ENCODE measurements around the gene POLDIP3.
A peak's percentile ranks its signal among the peaks of the same experiment; 100 is the strongest.
"Not testable (repeated sequence)": the region's sequence is repeated elsewhere in the genome, so short reads cannot be mapped to it uniquely, and the experiment has no call there.

The POLDIP3 gene

DNA sequence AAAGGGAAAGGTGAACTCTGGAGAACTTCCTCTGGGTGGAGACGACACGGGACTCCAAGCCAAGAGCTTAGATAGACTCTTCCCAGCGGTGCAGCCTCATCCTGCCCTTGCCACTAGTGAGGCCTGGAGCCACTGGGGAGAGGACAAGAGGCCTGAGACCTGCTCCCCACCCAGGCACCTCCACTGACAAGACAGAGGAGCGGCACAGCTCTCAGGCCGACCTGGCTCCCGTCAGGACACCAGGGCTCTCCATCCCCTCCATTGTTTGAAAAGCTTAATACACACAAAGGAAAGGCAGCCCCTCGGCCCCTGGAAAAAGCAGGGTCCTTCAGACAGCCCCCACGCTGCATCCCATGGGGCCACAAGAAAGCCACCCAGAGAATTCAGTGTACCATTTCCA lies 29.6 kb downstream of the POLDIP3 start:
- Histone ChIP-seq H3K9me3 (no peaks in the 10 kb centered on the region), H3K36me3 (peaks cover 63% of the 10 kb centered on the region), H3K4me1 (no peaks in the 10 kb centered on the region), H3K4me3 (ENCODE audit: low read depth, low read length) (no peak overlapping the region), H3K27me3 (no peaks in the 10 kb centered on the region)
- TF ChIP-seq, protein P1, sequence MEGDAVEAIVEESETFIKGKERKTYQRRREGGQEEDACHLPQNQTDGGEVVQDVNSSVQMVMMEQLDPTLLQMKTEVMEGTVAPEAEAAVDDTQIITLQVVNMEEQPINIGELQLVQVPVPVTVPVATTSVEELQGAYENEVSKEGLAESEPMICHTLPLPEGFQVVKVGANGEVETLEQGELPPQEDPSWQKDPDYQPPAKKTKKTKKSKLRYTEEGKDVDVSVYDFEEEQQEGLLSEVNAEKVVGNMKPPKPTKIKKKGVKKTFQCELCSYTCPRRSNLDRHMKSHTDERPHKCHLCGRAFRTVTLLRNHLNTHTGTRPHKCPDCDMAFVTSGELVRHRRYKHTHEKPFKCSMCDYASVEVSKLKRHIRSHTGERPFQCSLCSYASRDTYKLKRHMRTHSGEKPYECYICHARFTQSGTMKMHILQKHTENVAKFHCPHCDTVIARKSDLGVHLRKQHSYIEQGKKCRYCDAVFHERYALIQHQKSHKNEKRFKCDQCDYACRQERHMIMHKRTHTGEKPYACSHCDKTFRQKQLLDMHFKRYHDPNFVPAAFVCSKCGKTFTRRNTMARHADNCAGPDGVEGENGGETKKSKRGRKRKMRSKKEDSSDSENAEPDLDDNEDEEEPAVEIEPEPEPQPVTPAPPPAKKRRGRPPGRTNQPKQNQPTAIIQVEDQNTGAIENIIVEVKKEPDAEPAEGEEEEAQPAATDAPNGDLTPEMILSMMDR (IDR thresholded peaks at IDR 0.05; ENCODE audit: low read depth, low read length) = no peak
- no peak for DNase-seq

DNA sequence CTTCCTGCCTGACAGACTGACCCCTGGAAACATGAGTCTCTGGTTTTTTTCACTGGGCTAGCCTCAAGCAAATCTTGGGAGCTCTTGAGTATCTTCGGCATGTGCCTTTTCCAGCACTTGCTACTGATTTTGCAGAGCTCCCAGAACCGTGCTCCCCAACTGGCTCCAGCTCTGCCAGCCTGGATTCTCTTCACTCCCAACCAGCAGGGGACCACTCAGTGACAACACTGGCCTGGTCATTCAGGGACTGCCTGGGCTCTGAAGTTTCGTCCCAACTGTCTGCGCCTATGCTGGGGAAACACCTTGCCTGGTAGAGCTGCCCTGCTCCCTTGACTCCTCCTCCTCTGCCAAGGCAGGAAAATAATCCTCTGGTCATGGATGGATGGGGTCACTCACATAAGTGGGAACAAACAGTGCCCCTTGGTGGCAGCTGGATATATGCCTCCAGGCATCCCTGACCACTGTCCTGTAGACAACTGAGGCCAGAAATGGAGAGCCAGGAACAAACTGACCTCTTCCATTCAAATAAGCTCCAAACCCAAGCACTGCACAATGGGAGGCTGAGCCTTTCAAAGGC lies 30.2 kb downstream of the POLDIP3 start:
- H3K4me1 ChIP-seq = no peaks in the 10 kb centered on the region

DNA sequence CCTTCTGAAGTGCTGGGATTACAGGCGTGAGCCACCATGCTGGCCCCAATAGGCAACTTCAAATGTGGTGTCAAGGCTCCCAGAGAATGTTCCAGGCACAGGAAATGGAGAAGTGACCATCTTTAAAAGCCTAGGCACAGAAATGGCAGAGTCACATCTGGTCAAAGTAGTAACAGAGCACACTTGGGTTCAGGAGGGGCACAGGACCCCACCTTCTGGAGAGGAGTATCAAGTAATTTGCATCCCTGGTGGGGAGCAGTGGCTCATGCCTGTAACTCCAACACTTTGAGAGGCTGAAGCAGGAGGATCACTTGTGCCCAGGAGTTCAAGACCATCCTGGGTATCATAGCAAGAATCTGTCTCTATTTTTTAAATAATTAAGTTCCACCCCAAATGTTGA lies 31.7 kb downstream of the POLDIP3 start:
- no peak overlapping the region for H3K4me3 ChIP-seq (ENCODE audit: low read depth, low read length)
- DNase-seq = no peak
- no peaks in the 10 kb centered on the region for H3K4me1 ChIP-seq
- H3K27me3 ChIP-seq = no peaks in the 10 kb centered on the region
- TF ChIP-seq, protein P1 (IDR thresholded peaks at IDR 0.05; ENCODE audit: low read depth, low read length) = no peak
- peaks cover 61% of the 10 kb centered on the region for H3K36me3 ChIP-seq
- H3K9me3 ChIP-seq = no peaks in the 10 kb centered on the region

More for the DNA sequence above, 30.2 kb downstream of the POLDIP3 start:
- H3K4me3 ChIP-seq (ENCODE audit: low read depth, low read length) = no peak overlapping the region
- H3K27me3 ChIP-seq = no peaks in the 10 kb centered on the region
- no peaks in the 10 kb centered on the region for H3K9me3 ChIP-seq
- TF ChIP-seq, protein P1 (IDR thresholded peaks at IDR 0.05; ENCODE audit: low read depth, low read length) = no peak
- no peak for DNase-seq
- peaks cover 61% of the 10 kb centered on the region for H3K36me3 ChIP-seq

DNA sequence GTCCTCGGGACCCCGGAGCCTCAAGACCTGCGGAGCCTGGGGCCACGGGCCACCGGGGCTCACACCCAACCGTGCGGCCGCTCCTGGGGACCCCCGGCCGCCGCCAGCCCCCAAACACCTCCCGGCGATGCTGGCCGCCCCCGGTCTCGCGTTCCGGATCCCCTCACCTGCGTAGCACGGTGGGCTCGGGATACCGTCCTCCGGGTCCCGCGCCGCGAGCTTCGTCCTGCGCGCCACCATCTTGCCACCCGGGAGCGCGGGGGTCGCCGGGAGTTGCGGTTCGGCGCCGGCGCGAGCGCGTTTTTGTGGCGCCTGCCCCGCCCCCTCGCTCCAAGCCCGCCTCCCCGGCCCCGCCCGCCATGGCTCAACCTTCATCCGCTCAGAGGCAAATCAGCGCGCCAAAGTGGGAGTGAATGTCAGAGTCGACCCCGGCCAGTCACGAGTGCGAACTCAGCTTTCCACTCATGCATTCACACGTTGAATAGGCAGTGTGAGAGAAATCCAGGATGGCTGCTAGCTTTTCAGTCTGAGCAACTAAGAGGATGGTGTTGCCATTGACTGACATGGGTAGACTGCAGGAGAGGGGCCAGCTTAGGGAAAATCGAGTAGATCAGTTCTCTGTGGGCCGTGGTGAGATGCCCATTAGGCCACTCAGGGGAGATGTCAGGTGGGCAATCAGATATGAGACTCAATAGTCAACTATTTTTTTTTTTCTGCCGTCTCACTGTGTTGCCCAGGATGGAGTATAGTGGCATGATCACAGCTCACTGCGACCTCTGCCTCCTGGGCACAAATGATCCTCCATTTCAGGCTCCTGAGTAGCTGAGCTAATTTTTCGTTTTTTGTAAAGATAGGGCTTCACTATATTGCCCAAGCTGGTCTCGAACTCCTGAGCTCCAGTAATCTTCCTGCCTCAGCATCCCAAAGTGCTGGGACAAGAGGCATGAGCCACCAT lies 32.6 kb downstream of the POLDIP3 start:
- peaks cover 60% of the 10 kb centered on the region for H3K36me3 ChIP-seq
- H3K4me1 ChIP-seq = no peaks in the 10 kb centered on the region
- TF ChIP-seq, protein P1 (IDR thresholded peaks at IDR 0.05; ENCODE audit: low read depth, low read length) = no peak
- DNase-seq = peak; percentile 89
- peak overlapping the region; percentile 73 for H3K4me3 ChIP-seq (ENCODE audit: low read depth, low read length)
- H3K27me3 ChIP-seq = no peaks in the 10 kb centered on the region
- H3K9me3 ChIP-seq = no peaks in the 10 kb centered on the region

DNA sequence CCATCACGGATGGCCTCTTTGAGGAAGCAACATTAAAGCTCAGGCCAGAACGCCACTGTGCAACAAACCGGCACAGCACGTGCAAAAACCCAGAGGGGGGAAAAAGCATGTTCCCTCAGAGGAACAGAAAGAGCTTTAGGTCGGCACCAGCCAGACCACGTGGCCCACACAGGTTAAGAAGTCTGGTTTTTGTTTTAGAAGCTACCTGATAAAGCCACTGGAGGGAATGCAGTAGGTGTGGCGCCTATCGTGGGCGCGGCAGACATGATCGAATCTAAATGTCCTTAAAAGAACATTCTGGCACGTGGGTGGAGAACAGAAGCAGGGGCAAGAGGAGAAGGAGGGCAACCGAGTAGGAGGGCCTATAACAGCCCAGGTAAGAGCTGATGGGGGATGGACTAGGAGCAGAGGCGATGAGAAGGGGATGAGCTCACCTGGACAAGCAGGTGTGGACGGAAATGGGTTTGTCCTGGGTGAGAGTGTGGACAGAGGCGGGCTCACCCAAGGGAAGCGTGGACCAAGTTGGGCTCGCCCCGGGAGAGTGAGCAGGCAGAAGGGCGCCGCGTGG lies 33.4 kb downstream of the POLDIP3 start:
- not testable (repeated sequence) for H3K27me3 ChIP-seq
- peaks cover 54% of the 10 kb centered on the region for H3K36me3 ChIP-seq

DNA sequence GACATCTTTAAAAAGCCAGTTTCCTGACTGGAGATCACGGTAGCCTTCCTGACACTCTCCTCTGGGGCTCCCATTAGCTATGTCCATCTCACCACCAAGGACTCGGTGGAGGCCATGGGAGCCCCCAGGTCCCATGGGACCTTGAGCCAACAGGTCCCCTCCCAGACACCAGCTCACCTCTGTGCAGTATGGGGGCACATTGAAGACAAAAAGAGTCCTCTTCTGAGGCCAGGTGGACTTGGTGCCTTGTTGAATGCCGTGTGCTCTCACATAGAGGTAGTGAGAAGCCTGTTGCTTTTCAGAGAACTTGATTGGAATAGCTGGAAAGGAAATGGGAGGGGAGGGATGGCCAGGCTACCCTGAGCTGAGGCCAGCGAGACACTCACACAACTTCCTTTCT lies 34.6 kb downstream of the POLDIP3 start:
- not testable (repeated sequence) for H3K4me3 ChIP-seq (ENCODE audit: low read depth, low read length); H3K27me3 ChIP-seq; H3K9me3 ChIP-seq; H3K4me1 ChIP-seq; DNase-seq
- peaks cover 42% of the 10 kb centered on the region for H3K36me3 ChIP-seq

More for the DNA sequence above, 33.4 kb downstream of the POLDIP3 start:
- H3K9me3 ChIP-seq, H3K4me1 ChIP-seq, DNase-seq: not testable (repeated sequence)
- H3K4me3 ChIP-seq (ENCODE audit: low read depth, low read length) = peak overlapping the region; percentile 73

Measured in BE2C (cell line).